HG02571 (cell line): ENCODE results near the gene MICAL2.

ENCODE experiments used
- ATAC-seq: cut with Tn5 transposase; IDR thresholded peaks from one replicate; pipeline ENCODE4 v1.9.1; 2021; ENCODE audit warnings: mild to moderate bottlenecking, moderate library complexity; ENCODE audit not compliant: unreplicated experiment

The MICAL2 gene, protein sequence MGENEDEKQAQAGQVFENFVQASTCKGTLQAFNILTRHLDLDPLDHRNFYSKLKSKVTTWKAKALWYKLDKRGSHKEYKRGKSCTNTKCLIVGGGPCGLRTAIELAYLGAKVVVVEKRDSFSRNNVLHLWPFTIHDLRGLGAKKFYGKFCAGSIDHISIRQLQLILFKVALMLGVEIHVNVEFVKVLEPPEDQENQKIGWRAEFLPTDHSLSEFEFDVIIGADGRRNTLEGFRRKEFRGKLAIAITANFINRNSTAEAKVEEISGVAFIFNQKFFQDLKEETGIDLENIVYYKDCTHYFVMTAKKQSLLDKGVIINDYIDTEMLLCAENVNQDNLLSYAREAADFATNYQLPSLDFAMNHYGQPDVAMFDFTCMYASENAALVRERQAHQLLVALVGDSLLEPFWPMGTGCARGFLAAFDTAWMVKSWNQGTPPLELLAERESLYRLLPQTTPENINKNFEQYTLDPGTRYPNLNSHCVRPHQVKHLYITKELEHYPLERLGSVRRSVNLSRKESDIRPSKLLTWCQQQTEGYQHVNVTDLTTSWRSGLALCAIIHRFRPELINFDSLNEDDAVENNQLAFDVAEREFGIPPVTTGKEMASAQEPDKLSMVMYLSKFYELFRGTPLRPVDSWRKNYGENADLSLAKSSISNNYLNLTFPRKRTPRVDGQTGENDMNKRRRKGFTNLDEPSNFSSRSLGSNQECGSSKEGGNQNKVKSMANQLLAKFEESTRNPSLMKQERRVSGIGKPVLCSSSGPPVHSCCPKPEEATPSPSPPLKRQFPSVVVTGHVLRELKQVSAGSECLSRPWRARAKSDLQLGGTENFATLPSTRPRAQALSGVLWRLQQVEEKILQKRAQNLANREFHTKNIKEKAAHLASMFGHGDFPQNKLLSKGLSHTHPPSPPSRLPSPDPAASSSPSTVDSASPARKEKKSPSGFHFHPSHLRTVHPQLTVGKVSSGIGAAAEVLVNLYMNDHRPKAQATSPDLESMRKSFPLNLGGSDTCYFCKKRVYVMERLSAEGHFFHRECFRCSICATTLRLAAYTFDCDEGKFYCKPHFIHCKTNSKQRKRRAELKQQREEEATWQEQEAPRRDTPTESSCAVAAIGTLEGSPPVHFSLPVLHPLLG

GRCh38 chr11:12110201-12110713, at the start of gene MICAL2:
TSS of gene MICAL2 (plus strand) at chr11:12110590. CDS start at chr11:12162156, 51,566 bp downstream.
- peak; percentile 98 for ATAC-seq

DNA sequence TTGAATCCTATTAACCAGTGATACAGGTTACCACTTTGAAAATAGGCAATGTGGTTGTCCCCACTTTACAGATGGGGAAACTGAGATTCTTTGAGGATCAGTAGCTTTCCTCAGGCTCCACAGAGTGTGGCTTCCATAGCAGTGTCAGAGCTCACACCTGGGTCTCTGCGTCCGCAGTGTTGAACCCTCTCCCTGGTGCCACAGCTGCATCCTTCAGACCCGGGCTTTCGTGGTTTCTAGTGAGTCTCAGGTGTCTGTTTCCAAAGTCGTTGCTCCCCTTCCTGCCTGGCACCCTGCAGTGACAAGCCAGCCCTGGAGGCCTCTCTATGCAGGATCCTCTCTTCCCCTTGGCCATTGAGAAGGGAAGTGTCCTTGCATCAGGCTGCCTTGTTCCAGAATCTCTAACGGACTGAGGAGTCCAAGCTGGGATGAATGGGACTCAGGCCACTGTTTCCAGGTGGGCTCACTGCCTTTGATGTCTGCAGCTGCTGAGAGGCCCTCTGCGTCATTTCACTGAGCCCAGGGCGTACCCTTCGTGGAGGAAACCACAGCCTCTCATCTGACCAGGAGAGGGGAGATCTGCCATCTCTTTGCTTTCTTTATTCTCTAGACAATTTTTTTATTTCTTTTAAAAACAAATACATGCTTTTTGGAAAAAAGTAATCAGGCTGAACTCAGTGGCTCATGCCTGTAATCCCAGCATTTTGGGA, 48.4 kb upstream of the MICAL2 start:
- ATAC-seq = no peak

DNA sequence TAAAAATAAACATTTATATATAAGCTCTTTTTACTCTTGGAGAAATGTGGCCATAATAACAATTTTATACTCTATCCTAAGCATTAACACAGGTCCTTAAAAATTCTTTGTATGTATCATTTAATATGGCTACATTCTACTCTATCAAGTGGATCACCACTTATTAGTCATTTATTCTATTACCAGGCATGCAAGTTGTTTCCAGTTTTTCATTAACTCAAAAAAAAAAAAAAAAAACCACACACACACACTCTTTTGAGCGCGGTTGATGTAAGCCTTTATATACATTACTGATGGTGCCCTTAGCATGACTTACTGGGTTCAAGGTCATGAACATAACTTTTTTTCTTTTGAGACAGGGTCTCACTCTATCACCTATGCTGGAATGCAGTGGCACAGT, 47.1 kb upstream of the MICAL2 start:
- no peak for ATAC-seq

- no peak for ATAC-seq
Observed at GRCh38 chr11:12064136-12064953, 46.0 kb upstream of the MICAL2 start.

DNA sequence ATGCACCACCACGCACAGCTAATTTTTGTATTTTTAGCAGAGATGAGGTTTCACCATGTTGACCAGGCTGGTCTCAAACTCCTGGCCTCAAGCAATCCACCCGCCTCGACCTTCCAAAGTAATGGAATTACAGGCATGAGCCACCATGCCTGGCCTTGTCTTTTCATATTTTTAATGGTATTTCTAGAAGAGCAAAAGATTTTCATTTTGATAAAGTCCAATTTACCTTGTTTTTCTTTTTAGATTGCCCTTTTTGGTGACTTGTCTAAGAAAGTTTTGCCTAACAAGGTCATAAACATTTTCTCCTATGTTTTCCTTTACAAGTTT, 45.5 kb upstream of the MICAL2 start:
- ATAC-seq = no peak

- no peak for ATAC-seq
Observed at GRCh38 chr11:12066056-12066798, 44.2 kb upstream of the MICAL2 start.

DNA sequence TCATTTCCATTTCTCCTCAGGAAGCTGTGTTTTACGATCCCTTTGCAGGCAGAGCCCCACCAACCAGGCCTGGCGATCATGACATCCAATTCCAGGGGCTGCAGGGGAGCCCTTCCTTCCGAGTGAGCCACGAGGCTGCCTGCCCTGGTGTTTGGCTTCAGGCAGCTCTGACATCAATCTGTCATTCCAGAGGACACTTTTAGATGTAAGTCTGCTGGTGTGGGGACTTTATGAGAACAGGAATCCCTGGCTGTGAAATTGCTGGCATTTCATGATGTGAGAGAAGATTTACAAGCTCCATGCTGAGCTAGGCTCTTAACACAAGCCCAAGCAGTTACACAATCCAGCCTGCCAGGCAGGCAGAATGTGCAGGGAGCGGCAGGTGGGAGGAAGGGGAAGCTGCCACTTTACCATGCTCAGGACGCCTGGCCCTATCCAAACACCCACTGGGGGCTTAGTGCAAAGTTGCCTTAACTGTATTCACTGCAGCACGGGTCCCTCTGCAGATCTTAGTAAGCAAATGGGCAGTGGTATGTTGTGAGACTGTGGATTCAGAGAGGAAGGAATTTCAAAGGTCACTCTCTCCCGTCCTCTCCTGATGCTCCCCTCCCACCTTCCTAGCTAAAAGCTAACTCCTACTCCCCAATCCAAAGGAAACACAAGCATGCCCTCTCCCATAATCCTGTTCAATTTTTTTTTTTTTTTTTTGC, 43.4 kb upstream of the MICAL2 start:
- ATAC-seq = no peak

GRCh38 chr11:12067796-12068357, 42.5 kb upstream of the MICAL2 start:
- ATAC-seq = no peak

DNA sequence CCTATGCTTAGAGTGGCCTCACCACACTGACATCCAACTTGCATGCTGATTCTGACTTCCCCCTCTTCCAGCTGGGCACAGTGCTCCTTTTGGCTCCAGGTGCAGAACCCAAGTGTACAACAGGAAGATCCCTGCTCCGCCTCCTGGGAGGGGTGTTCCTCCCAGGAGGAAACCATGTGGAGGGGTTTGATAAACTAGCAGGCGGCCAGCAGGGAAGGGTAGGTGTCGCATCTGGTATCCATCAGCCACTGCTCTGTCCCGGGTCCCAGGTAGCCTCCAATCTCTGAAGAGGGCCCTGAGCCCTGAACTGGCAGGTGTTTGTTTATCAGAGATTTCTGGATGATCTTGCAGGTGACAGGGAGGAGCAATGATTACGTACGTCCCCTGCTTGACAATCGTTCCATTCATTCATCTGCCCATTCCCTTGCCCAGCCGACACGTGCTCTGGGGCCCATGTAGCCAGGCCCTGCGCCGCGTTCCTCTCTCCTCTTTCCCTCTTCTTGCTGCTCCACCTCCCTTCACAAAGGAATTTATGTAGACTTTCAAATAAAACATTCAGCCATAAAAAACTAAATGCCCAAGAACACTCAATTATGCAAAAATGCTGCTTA, 41.2 kb upstream of the MICAL2 start:
- no peak for ATAC-seq

DNA sequence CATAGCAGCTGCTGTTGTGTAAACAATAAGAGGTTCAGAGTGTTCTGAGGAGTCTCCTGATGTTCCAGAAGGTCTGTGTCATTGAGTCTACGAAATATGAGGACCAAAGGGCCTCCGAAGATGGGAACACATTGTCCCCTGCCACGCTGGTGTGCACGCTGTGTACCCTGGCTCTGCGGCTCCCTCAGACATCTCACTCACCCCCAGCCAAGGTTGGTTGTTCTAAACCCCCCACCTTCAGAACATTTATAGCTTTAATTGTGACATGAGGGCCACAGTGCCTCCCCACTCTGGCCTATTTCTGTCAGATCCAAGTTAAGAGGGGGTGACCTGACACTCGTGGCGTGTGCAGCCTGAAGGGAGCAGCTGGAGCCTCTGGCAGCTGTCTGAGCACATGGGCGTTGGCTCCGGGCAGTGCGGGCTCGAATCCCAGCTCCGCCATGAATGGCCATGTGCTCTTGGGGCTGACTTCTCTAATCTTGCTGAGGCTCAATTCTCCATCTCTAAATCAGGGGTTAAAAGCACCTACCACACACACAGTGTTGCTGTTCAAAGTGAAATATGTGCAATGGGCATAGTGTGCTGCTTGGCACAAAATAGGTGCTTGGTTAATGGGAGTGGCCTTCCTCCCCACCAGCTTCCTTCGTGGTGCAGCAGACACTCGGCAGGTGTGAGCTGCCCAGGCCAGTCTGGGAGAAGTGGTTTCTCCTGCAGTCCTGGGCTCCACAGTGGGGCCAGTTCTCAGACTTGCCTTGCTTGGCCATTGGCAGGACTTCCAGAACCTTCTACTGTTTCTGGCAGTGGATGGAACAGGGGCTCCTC, 39.7 kb upstream of the MICAL2 start:
- ATAC-seq = no peak

GRCh38 chr11:12071574-12071973, 38.8 kb upstream of the MICAL2 start:
- ATAC-seq = no peak

- no peak for ATAC-seq
Observed at GRCh38 chr11:12073436-12073835, 37.0 kb upstream of the MICAL2 start.

DNA sequence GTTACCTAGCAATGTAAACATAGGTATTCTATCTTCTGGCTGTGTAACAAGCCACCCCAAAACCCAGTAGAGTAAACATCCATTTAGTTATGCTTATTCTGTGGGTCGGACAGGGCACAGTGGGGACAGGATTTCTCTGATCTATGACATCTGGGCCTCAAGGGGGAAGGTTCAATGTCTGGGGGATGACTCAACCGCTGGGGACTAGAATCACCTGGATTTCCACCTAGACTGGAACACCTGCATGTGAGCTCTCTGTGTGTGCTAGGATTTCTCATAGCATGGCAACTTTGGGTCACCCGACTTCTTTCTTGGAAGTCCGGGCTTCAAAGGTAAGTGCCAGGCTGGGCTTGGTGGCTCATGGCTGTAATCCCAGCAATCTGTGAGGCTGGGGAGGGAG, 36.5 kb upstream of the MICAL2 start:
- ATAC-seq = no peak

DNA sequence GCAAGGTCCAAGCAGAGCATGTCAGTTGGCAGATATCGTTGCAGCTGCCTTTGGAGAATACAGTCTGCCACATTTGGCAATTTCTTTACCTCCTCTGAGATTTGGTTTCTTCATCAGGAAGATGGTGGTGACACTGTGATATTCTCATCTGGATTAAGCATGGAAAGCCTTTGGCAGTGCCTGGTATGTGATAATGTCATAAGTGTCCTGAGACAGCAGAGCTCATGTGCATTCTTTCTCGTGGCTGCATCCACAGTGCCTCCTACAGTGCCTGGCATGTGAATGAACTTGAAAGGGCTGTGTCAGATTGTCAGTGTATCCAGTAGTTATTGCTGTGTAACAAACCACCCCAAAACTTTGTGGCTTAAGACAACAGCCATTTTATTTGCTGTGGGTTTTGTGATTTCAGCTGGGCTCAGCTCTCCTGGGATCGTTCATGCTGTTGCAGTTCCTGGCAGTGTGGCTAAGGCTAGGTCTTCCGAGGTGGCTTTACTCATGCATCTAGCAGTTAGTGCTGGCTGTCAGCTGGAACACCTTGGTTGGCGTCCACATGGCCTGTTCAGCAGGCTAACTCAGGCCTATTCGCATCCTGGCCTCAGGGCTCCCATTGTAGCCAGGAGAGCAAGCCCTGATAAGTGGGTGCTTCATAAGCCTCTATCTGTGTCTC, 35.7 kb upstream of the MICAL2 start:
- ATAC-seq = no peak

GRCh38 chr11:12075291-12075690, 35.1 kb upstream of the MICAL2 start:
- ATAC-seq = no peak
